ENCODE measurements around the gene SPINK13.
"Not testable (repeated sequence)": the region's sequence is repeated elsewhere in the genome, so short reads cannot be mapped to it uniquely, and the experiment has no call there.

The SPINK13 gene

GRCh38 chr5:148237785-148238417, 30.7 kb upstream of the SPINK13 start:
- DNase-seq (ENCODE audit: low read depth) = no peak
- H3K4me3 ChIP-seq (ENCODE audit: low read length) = no peak overlapping the region
- TF ChIP-seq CTCF (conservative IDR thresholded peaks at IDR 0.05; ENCODE audit: low read depth, low read length) = no peak

- no peak for DNase-seq (ENCODE audit: low read depth)
- no peak within 1 kb of the TSS for H3K4me3 ChIP-seq (ENCODE audit: low read length)
- no peak for TF ChIP-seq CTCF (conservative IDR thresholded peaks at IDR 0.05; ENCODE audit: low read depth, low read length)
Observed at GRCh38 chr5:148238418-148238794, 30.2 kb upstream of the SPINK13 start, which contains the start of gene MARCOL. Gene MARCOL, plus strand, starts transcription at chr5:148238525. Its CDS starts 73 bp downstream, at chr5:148238598.

GRCh38 chr5:148248894-148249293, 19.7 kb upstream of the SPINK13 start:
- no peak for DNase-seq (ENCODE audit: low read depth)
- no peak overlapping the region for H3K4me3 ChIP-seq (ENCODE audit: low read length)
- TF ChIP-seq CTCF (conservative IDR thresholded peaks at IDR 0.05; ENCODE audit: low read depth, low read length) = no peak

GRCh38 chr5:148255456-148255855, 13.1 kb upstream of the SPINK13 start:
- DNase-seq (ENCODE audit: low read depth) = no peak

GRCh38 chr5:148259288-148259687, 9.3 kb upstream of the SPINK13 start:
- no peak for TF ChIP-seq CTCF (conservative IDR thresholded peaks at IDR 0.05; ENCODE audit: low read depth, low read length)
- no peak for DNase-seq (ENCODE audit: low read depth)
- H3K4me3 ChIP-seq (ENCODE audit: low read length) = no peak overlapping the region

More at GRCh38 chr5:148255456-148255855, 13.1 kb upstream of the SPINK13 start:
- TF ChIP-seq CTCF (conservative IDR thresholded peaks at IDR 0.05; ENCODE audit: low read depth, low read length) = no peak
- no peak overlapping the region for H3K4me3 ChIP-seq (ENCODE audit: low read length)

GRCh38 chr5:148261221-148261620, 7.4 kb upstream of the SPINK13 start:
- no peak overlapping the region for H3K4me3 ChIP-seq (ENCODE audit: low read length)
- TF ChIP-seq CTCF (conservative IDR thresholded peaks at IDR 0.05; ENCODE audit: low read depth, low read length) = no peak
- no peak for DNase-seq (ENCODE audit: low read depth)

GRCh38 chr5:148267962-148268361, 632 bp upstream of the SPINK13 start:
- peak; percentile 52 for DNase-seq (ENCODE audit: low read depth)
- no peak for TF ChIP-seq CTCF (conservative IDR thresholded peaks at IDR 0.05; ENCODE audit: low read depth, low read length)
- H3K4me3 ChIP-seq (ENCODE audit: low read length) = no peak overlapping the region

- not testable (repeated sequence) for DNase-seq (ENCODE audit: low read depth); H3K4me3 ChIP-seq (ENCODE audit: low read length)
Observed at GRCh38 chr5:148275129-148275528, 6.5 kb downstream of the SPINK13 start.

- DNase-seq (ENCODE audit: low read depth); H3K4me3 ChIP-seq (ENCODE audit: low read length): not testable (repeated sequence)
Observed at GRCh38 chr5:148280893-148281292, 12.3 kb downstream of the SPINK13 start.

GRCh38 chr5:148281336-148281735, 12.7 kb downstream of the SPINK13 start:
- H3K4me3 ChIP-seq (ENCODE audit: low read length); DNase-seq (ENCODE audit: low read depth): not testable (repeated sequence)

Measured in retinal pigment epithelial cell (primary cell).